NCI-H748 treated with DMSO at 0.1 percent for 48 hours (cell line): ENCODE measurements around the gene CLGN.

Experiments used
- DNase-seq: peaks from one replicate; lab custom pipeline; 2025; lab: John Stamatoyannopoulos, UW

Gene CLGN

DNA sequence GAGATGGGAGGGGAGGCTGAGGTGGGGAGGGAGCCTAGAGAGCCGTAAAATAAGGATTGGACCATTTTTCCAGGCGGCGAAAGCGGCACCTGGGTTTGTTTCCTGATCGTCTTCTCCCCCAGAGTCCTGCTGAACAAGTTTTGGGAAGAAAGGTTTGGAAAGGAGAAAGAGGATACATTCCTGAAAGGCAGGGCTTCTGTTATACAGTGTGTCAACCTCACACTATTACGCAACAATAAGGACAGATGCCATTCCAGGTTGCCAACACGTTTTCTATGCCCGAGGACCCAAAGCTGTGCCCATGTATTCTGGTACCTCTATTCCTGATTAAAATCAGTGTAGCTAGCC, 53.3 kb downstream of the CLGN start:
- DNase-seq: no peak

DNA sequence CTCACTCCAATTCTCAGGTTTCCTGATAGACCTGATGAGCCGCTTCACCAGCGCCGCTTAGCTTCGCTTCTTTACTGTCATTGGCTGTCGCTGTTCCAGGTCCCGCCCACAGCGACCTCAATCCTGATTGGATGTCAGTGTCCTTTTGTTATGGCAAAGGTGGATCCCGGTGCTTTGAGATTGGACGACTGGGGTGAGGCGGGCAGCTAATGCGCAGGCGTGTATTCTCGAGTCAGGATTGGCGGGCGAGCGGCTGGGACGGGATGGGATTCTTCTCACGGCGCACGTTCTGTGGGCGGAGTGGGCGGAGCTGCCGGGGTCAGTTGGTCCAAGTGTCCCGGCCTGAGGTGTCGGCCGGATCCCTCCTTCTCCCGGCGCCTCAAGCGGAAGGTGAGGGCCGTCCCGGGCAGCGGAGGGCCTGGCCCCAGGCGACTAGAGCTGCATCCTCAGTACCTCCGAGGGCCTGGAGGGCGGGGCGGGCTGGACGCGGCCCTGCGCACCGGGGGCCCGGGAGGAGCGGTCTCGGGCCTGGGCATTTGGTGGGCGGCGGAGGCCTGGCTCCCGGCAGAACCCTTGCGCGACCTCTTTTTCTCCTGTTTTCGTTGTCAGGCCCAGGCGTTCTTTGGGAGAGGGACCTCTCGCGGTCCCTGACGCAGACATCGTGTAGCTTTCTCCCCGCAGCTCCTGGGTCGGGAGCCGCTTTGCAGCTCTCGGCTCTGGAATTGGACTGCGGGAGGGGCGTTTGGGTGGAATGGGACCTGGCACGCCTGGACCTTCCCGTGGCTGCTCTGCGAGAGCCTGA, 53.9 kb downstream of the CLGN start, which contains the start of gene SCOC:
Gene SCOC, plus strand, starts transcription at position 319 of the 802 bp plus-strand sequence. CDS start 5,525 bp downstream, outside the sequence.
- DNase-seq: peak; percentile 93

GRCh38 chr4:140372751-140373327, 54.6 kb downstream of the CLGN start:
- peak; percentile 2 for DNase-seq

GRCh38 chr4:140368686-140369085, 58.8 kb downstream of the CLGN start:
- DNase-seq: no peak

DNA sequence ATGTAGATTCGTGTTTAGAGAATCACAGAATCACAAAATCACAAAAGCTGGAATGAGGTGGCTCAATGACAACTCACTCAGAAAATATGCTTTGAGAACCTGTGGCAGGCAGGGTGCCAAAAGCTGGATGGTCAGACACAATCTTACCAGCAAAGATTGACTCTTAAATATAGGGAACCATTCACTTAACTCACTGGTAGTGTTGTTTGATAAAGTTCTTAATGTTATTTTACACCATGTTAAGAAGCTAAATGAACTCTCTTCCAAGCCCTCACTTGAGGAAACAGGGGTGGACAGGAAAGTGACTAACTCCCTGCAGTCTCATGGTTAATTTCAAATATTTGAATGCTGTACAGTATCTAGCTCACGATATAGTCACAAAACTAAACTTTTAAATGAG, 59.7 kb downstream of the CLGN start:
- DNase-seq: no peak

DNA sequence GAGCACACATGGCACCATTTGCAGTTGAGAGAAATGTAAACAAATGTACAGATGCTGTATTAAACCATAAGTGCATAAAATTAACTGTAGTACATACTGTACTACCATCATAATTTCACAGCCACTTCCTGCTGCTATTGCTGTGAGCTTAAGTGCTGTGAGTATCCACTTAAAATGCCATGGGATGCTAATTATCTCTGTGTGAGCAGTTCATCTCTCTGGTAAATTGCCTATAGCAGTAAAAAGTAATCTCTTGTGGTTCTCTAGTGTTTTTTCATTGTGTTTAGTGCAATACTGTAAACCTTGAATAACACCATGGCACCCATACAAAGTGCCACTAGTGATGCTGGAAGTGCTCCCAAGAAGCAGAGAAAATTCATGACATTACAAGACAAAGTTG, 63.9 kb downstream of the CLGN start:
- peak; percentile 70 for DNase-seq

DNA sequence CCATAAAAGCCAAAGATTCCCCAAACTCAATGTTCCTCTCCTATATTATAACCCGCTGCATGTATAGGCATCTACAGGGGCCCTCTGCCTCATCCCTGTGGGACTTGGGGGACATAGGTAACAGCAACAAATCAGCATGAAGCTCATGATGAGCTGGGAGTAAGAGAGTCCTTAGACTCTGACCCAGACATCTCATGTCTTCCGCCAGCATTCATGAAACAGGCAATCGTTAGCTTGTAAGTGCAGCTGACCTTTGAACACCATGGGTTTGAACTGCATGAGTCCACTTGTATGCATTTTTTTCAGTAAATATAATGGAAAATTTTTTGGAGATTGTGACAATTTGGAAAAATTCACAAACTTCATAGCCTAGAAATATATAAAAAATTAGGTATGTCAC, 64.4 kb downstream of the CLGN start:
- no peak for DNase-seq

- no peak for DNase-seq
Measured at GRCh38 chr4:140361099-140361498, 66.3 kb downstream of the CLGN start.

- peak; percentile 57 for DNase-seq
Measured at GRCh38 chr4:140359562-140360427, 67.7 kb downstream of the CLGN start.

GRCh38 chr4:140358281-140358680, 69.2 kb downstream of the CLGN start:
- no peak for DNase-seq

DNA sequence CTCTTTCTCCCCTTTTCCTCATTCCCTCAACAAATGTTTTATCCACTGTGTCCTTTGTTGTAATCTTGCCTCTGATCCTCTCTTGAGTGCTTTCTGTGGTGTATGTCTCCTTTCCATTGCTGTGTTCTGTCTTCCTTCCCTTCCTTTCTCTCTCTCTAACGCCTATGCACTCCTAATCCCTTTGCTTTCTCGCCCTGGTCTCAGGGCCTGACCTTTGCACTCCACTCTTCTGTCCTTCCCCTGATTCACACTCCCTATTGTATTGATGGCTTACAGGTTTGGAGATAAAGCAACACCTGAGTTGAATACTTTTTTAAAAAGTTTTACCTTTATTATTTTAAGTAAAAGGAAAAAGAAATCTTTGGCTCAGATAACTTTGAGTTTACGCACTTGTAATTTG, 69.6 kb downstream of the CLGN start:
- no peak for DNase-seq

DNA sequence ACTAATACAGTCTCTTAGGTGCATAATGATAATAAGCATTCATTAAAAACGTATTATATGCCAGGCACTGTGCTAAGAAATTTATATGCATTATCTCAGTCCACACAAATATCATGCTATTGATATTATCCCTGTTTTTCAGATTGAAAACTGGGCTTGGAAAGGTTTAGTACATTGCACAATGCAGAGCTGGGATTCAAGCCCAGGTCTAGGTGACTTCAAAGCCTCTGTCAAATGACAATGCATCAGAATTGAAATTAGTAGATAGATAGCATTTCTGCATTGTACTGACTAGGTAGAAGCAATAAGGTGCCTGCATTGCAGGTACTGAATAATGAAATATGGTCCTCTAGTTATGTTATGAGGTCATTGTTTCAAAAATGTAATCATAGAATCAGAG, 72.2 kb downstream of the CLGN start:
- DNase-seq: no peak

DNA sequence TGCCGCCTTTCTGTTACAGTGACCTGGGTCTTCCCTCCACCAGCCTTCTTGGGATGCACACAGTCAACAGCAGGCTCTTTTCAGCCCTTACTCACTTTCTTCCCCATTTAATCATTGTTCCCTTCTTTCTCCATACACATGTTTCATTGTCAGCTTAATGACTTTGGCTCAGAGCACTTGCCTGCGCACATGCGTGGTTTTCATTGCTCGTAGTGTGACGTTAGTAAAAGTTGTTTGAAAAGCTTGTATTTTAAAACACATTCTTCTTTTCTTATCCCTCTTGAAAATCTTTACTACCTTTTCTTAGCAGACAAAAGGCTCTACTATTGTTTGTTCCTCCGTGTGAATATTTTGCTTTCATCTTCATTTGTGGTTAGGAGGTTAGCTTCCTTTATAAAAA, 73.7 kb downstream of the CLGN start:
- DNase-seq: no peak

DNA sequence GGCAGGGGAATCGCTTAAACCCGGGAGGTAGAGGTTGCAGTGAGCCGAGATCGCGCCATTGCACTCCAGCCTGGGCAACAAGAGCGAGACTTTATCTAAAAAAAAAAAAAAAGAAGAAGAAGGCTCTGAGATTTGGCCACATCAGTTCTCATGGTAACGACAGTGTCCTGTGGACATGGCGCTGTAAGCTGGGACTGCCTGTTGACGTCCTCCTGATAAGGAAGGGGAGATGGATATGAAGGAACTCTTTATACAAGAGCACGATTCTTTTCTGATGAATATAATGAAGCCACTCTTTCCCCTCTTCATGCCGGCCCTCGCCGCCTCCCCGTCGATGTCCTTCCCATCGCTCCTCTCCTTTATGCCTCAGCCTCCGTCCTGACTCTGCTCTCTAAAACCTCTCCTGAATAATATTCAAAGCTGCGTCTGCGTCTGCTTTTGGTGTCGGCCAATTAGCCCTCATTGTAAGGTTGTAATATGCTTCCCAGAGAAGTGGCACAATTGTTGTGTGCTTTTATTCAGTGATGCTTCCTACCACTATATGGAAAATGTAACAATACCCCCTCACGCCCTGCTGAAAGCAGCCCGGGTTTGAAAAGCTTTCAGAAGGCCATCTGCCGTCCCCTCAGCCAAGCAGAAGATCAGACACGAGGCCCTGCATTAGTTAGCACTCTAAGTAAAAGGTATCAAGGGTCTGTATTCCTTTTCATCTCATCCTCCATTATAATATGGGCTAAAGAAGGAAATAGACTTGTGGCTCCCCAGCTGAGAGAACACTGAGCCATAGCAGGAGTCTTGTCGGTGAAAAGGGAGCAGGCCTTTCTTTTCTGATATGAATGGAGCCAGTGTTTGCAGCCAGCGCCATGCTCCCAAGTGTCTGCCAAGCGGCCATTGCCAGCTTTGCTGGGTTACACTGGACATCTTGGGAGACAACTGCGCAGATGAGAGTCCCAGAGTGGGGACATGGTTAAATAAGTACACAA, 76.1 kb downstream of the CLGN start:
- no peak for DNase-seq

GRCh38 chr4:140349816-140350215, 77.6 kb downstream of the CLGN start:
- DNase-seq: no peak

DNA sequence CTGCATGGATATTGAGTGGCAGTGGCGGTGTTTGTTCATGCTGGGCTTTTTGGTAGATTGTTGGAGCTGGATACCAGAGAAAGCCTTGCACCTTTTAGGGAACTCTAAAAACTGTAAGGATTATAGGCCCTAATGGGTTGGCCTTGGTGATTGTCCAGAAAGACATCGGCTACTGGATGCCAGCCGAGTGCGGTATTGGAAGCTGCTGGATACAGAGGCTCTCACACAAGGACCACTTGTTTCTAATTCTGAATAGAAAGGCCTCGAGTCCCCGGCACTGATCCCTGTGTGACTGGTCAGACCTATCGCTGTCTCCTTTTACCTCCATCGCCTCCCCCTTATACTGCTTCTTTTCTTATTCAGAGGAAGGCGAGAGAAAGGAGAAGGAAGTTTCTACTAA, 81.3 kb downstream of the CLGN start:
- no peak for DNase-seq

DNA sequence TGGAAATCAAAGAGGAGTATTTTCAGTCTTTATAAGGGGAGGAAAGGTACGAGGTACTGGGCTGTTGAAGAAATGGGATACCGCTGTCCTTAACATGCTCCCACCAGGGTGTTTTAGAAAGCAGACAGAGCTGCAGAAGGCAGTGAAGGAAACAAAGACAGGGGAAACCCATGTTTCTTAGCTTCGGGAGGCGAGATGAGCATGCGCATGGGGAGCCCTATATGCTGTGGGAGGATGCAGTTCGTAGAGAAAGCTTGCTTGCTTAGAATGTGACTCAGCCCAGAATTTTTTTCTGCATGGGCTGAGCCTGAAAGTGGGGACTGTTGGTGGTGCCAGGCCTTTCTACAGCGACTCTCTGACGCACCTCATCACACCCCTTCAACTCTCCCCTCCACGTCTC, 82.8 kb downstream of the CLGN start:
- DNase-seq: no peak

DNA sequence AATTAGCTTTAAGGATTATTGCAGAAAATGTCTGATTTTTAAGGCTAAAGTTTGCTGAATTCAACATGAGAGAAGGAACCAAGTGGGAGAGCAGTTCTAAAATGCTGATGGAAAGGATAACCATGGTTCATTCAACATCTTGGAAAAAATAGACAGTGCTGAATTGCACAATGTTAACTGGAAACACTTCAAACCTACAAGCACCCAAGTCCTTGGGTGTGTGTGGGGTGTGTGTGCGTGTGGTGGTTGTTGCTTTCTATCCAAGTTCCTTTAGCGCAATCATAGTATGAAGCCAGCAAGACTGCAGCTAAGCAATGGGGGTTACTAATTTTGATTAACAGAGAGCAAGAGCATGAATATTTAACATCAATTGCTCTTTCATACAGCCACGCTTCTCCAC, 83.3 kb downstream of the CLGN start:
- no peak for DNase-seq

DNA sequence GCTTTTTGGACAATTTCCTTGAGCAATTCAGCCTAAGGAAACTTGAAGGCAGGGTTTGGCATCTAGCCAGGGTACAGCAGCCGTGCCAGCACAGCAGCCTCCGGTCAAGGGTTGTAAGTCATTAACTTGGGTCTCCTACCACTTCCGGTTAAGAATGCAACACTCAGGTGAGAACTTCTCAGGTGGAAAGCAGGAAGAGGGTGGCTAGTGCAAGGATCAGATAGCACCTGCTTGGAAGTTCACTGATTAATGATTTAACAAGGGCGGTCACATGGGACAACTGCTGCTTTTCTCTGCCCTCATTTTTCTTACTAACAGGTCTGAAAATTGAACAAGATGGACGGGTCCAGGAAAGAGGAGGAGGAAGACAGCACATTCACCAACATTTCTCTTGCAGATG, 84.1 kb downstream of the CLGN start:
- no peak for DNase-seq

DNA sequence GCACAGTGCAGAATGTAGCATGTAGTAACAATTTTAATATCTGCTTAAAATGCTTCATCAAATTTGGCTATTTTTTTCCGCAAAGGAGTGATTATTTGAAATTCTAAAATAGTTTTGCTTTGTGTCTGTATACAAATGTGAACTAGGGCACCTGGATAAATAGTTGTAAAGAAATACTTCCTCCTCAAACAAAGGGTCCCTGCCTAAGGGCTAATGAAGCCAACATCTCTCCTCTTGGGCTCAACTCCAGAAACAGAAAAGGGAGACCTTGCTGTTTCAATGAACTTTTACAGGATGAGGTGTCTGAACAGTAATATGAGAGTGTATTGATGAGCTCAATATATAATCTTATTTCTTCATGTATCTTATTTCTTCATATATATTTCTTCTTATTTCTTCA, 84.8 kb downstream of the CLGN start:
- DNase-seq: no peak
